Measurements from ENCODE around the gene TOMM70.

GRCh38 chr3:100317912-100318311, 83.0 kb downstream of the TOMM70 start:
- TF ChIP-seq ZNF776 (CRISPR knock-in tag; IDR thresholded peaks at IDR 0.05) (no peak), HNF1A (IDR thresholded peaks at IDR 0.05; ENCODE audit: low read depth) (no peak), HNF1A (CRISPR knock-in tag; IDR thresholded peaks at IDR 0.05; ENCODE audit: borderline replicate concordance) (no peak), HMGXB4 (CRISPR knock-in tag; IDR thresholded peaks at IDR 0.05; ENCODE audit: borderline replicate concordance in 1 of 2, low read depth in 1 of 2) (no peak), CTCF (CRISPR knock-in tag; IDR thresholded peaks at IDR 0.05) (no peak), AKAP8 (CRISPR knock-in tag; IDR thresholded peaks at IDR 0.05) (no peak), ZBTB37 (CRISPR knock-in tag; IDR thresholded peaks at IDR 0.05) (no peak), ZBTB34 (CRISPR knock-in tag; IDR thresholded peaks at IDR 0.05) (no peak), ZNF354B (CRISPR knock-in tag; IDR thresholded peaks at IDR 0.05) (no peak), ELF1 (CRISPR knock-in tag; IDR thresholded peaks at IDR 0.05) (no peak), YY1 (IDR thresholded peaks at IDR 0.05; ENCODE audit: insufficient read depth, insufficient replicate concordance, low read depth, low read length) (no peak), MEIS2 (CRISPR knock-in tag; IDR thresholded peaks at IDR 0.05) (no peak), FOXK1 (CRISPR knock-in tag; IDR thresholded peaks at IDR 0.05; ENCODE audit: borderline replicate concordance, low read depth) (no peak), TAF1 (CRISPR knock-in tag; IDR thresholded peaks at IDR 0.05) (no peak)
